Right lung (tissue), 5 donors: Measurements from ENCODE around the gene CCDC187. TPM values are rescaled to one million over a fixed set of nuclear protein-coding genes. Genes with fewer than 3 reads are reported as not detected.
"Not testable (repeated sequence)": the region's sequence is repeated elsewhere in the genome, so short reads cannot be mapped to it uniquely, and the experiment has no call there.

Experiments used
- DNase-seq, 2 donors: peaks; one replicate each; pipeline ENCODE4 v3.0.0-alpha.2; 2013
- polyA plus RNA-seq, 5 donors: library from polyadenylated mRNA; unstranded; fragments of 120-200 nt; gene quantifications; one replicate each; pipeline versions ENCODE4 v1.2.1 to v1.2.3, GENCODE V29; 2013; ENCODE audit warnings: inconsistent platforms in 1 of 5, low replicate concordance in 1 of 5; ENCODE audit not compliant: insufficient read length in 5 of 5, insufficient read depth in 1 of 5

The CCDC187 gene
- polyA plus RNA-seq, 5 donors, result 0.65 to 2.9 (median 1.8) TPM

GRCh38 chr9:136327304-136327974 lies 23.5 kb upstream of the CCDC187 start, which contains the start of gene GPSM1:
Gene GPSM1 (plus strand): TSS chr9:136327539. CDS start chr9:136327696, 157 bp downstream.
- DNase-seq, result peak; percentile 68 to 69

- DNase-seq, result no peak
Measured at GRCh38 chr9:136326761-136327303, 22.9 kb upstream of the CCDC187 start.

GRCh38 chr9:136326061-136326760 lies 22.3 kb upstream of the CCDC187 start:
- DNase-seq, result peak; percentile 86 to 91

- DNase-seq, result no peak
Measured at GRCh38 chr9:136325358-136325757, 21.5 kb upstream of the CCDC187 start.

GRCh38 chr9:136324501-136325300 lies 20.8 kb upstream of the CCDC187 start:
- DNase-seq, result no peak

GRCh38 chr9:136323371-136323789 lies 19.5 kb upstream of the CCDC187 start:
- DNase-seq, result no peak

- DNase-seq, result no peak
Measured at GRCh38 chr9:136322756-136323330, 18.9 kb upstream of the CCDC187 start.

GRCh38 chr9:136321561-136321960 lies 17.7 kb upstream of the CCDC187 start:
- no peak for DNase-seq

GRCh38 chr9:136320972-136321371 lies 17.1 kb upstream of the CCDC187 start:
- not testable (repeated sequence) for DNase-seq

GRCh38 chr9:136319955-136320354 lies 16.1 kb upstream of the CCDC187 start:
- DNase-seq, result not testable (repeated sequence)

- not testable (repeated sequence) for DNase-seq
Measured at GRCh38 chr9:136319244-136319643, 15.3 kb upstream of the CCDC187 start.

GRCh38 chr9:136318776-136319241 lies 14.9 kb upstream of the CCDC187 start:
- DNase-seq, result no peak

GRCh38 chr9:136318111-136318775 lies 14.3 kb upstream of the CCDC187 start:
- DNase-seq, result no peak

GRCh38 chr9:136317695-136318094 lies 13.8 kb upstream of the CCDC187 start:
- no peak for DNase-seq

GRCh38 chr9:136316896-136317676 lies 13.2 kb upstream of the CCDC187 start:
- DNase-seq, result no peak

GRCh38 chr9:136316271-136316751 lies 12.4 kb upstream of the CCDC187 start:
- DNase-seq, result no peak

GRCh38 chr9:136314944-136315343 lies 11.1 kb upstream of the CCDC187 start:
- DNase-seq, result no peak

- no peak for DNase-seq
Measured at GRCh38 chr9:136314056-136314416, 10.1 kb upstream of the CCDC187 start.

- DNase-seq, result no peak
Measured at GRCh38 chr9:136313111-136314055, 9.5 kb upstream of the CCDC187 start.
